Erythroblast (primary cell): ENCODE results near the gene P2RX4.

Experiments
- GATA1 ChIP-seq: IDR thresholded peaks from 2 replicates; pipeline ENCODE4 v1.6.1; 2011; ENCODE audit warnings: low read depth, mild to moderate bottlenecking, control low read depth, low read length, moderate library complexity
- POLR2A ChIP-seq: IDR thresholded peaks from 2 replicates; pipeline ENCODE4 v1.6.1; 2011; ENCODE audit warnings: mild to moderate bottlenecking, low read length

- no peak for TF ChIP-seq POLR2A
- TF ChIP-seq GATA1, result no peak
Measured at GRCh38 chr12:121241156-121241970, 31.4 kb downstream of the P2RX4 start.
